ENCODE data around the gene LTBP2.

LTBP2 gene

GRCh38 chr14:74567646-74568379, 44.2 kb downstream of the LTBP2 start:
- no peaks in the 10 kb centered on the region for H3K9me2 ChIP-seq (replicated peaks; ENCODE audit: control insufficient read depth, low read length)
- no peak for TF ChIP-seq CTCF (IDR thresholded peaks at IDR 0.05; ENCODE audit: low read depth, low read length, poor library complexity, severe bottlenecking)
- TF ChIP-seq EZH2phosphoT487 (IDR thresholded peaks at IDR 0.05; ENCODE audit: borderline replicate concordance, low read length): no peak
- H3K9me3 ChIP-seq (ENCODE audit: control insufficient read depth, insufficient read depth, low read length): no peaks in the 10 kb centered on the region
- H3K36me3 ChIP-seq (ENCODE audit: control insufficient read depth, low read length): no peaks in the 10 kb centered on the region
- no peaks in the 10 kb centered on the region for H4K20me1 ChIP-seq (ENCODE audit: control insufficient read depth, insufficient read depth, low read depth, low read length)
- no peaks in the 10 kb centered on the region for H3F3A ChIP-seq (ENCODE audit: control insufficient read depth, insufficient read depth)
- H3K79me2 ChIP-seq (ENCODE audit: control insufficient read depth, low read length): no peaks in the 10 kb centered on the region
- peaks cover 12% of the 10 kb centered on the region for H3K27me3 ChIP-seq (ENCODE audit: control insufficient read depth, low read length)
- no peak overlapping the region for H3K4me3 ChIP-seq (ENCODE audit: low read length)
- H3K4me1 ChIP-seq (ENCODE audit: control insufficient read depth, low read length): no peaks in the 10 kb centered on the region
- no peak overlapping the region for H3K4me2 ChIP-seq (ENCODE audit: low read length)
- no peak overlapping the region for H3K27ac ChIP-seq (ENCODE audit: low read depth, low read length)

GRCh38 chr14:74567219-74567618, 44.8 kb downstream of the LTBP2 start:
- Histone ChIP-seq H3K36me3 (ENCODE audit: control insufficient read depth, low read length) (no peaks in the 10 kb centered on the region), H3K4me3 (ENCODE audit: low read length) (no peak overlapping the region), H3K4me1 (ENCODE audit: control insufficient read depth, low read length) (no peaks in the 10 kb centered on the region), H3K27me3 (ENCODE audit: control insufficient read depth, low read length) (peaks cover 9% of the 10 kb centered on the region; the same call in 1 of the 2 replicates), H3K79me2 (ENCODE audit: control insufficient read depth, low read length) (no peaks in the 10 kb centered on the region), H3K9me3 (ENCODE audit: control insufficient read depth, insufficient read depth, low read length) (no peaks in the 10 kb centered on the region), H3K9me2 (replicated peaks; ENCODE audit: control insufficient read depth, low read length) (no peaks in the 10 kb centered on the region), H4K20me1 (ENCODE audit: control insufficient read depth, insufficient read depth, low read depth, low read length) (no peaks in the 10 kb centered on the region), H3K27ac (ENCODE audit: low read depth, low read length) (no peak overlapping the region), H3K4me2 (ENCODE audit: low read length) (no peak overlapping the region), H3F3A (ENCODE audit: control insufficient read depth, insufficient read depth) (no peaks in the 10 kb centered on the region)
- TF ChIP-seq CTCF (IDR thresholded peaks at IDR 0.05; ENCODE audit: low read depth, low read length, poor library complexity, severe bottlenecking): no peak
- no peak for TF ChIP-seq EZH2phosphoT487 (IDR thresholded peaks at IDR 0.05; ENCODE audit: borderline replicate concordance, low read length)

GRCh38 chr14:74566174-74567141, 45.6 kb downstream of the LTBP2 start:
- H3K79me2 ChIP-seq (ENCODE audit: control insufficient read depth, low read length): no peaks in the 10 kb centered on the region
- H3K36me3 ChIP-seq (ENCODE audit: control insufficient read depth, low read length): no peaks in the 10 kb centered on the region
- H3F3A ChIP-seq (ENCODE audit: control insufficient read depth, insufficient read depth): no peaks in the 10 kb centered on the region
- H3K4me3 ChIP-seq (ENCODE audit: low read length): no peak overlapping the region
- no peaks in the 10 kb centered on the region for H4K20me1 ChIP-seq (ENCODE audit: control insufficient read depth, insufficient read depth, low read depth, low read length)
- H3K27me3 ChIP-seq (ENCODE audit: control insufficient read depth, low read length): peaks cover 7% of the 10 kb centered on the region; the same call in 1 of the 2 replicates
- H3K27ac ChIP-seq (ENCODE audit: low read depth, low read length): no peak overlapping the region
- H3K4me1 ChIP-seq (ENCODE audit: control insufficient read depth, low read length): no peaks in the 10 kb centered on the region
- TF ChIP-seq CTCF (IDR thresholded peaks at IDR 0.05; ENCODE audit: low read depth, low read length, poor library complexity, severe bottlenecking) (no peak), EZH2phosphoT487 (IDR thresholded peaks at IDR 0.05; ENCODE audit: borderline replicate concordance, low read length) (no peak)
- H3K9me3 ChIP-seq (ENCODE audit: control insufficient read depth, insufficient read depth, low read length): no peaks in the 10 kb centered on the region
- no peaks in the 10 kb centered on the region for H3K9me2 ChIP-seq (replicated peaks; ENCODE audit: control insufficient read depth, low read length)
- no peak overlapping the region for H3K4me2 ChIP-seq (ENCODE audit: low read length)

Measured in DOHH2 (cell line).